ENCODE measurements around the gene IL22RA1.

The IL22RA1 gene

GRCh38 chr1:24149866-24150233 is 6.9 kb upstream of the IL22RA1 start:
- no peak for TF ChIP-seq CTCF (IDR thresholded peaks at IDR 0.05)
- no peak overlapping the region for H3K27ac ChIP-seq
- no peak for DNase-seq (ENCODE audit: low spot score)
- H3K4me3 ChIP-seq, result peak overlapping the region; percentile 27

GRCh38 chr1:24147816-24148215 is 4.9 kb upstream of the IL22RA1 start:
- no peak for DNase-seq (ENCODE audit: low spot score)
- no peak overlapping the region for H3K27ac ChIP-seq
- H3K4me3 ChIP-seq, result no peak overlapping the region
- TF ChIP-seq CTCF (IDR thresholded peaks at IDR 0.05), result no peak

GRCh38 chr1:24147194-24147593 is 4.3 kb upstream of the IL22RA1 start:
- DNase-seq (ENCODE audit: low spot score), result no peak
- no peak for TF ChIP-seq CTCF (IDR thresholded peaks at IDR 0.05)

GRCh38 chr1:24141311-24141997 is 1.5 kb downstream of the IL22RA1 start:
- Histone ChIP-seq H3K4me3 (no peak overlapping the region), H3K27ac (no peak overlapping the region)
- no peak for TF ChIP-seq CTCF (IDR thresholded peaks at IDR 0.05)
- DNase-seq (ENCODE audit: low spot score), result no peak

More at GRCh38 chr1:24147194-24147593, 4.3 kb upstream of the IL22RA1 start:
- H3K27ac ChIP-seq, result no peak overlapping the region
- no peak overlapping the region for H3K4me3 ChIP-seq

- no peak for TF ChIP-seq CTCF (IDR thresholded peaks at IDR 0.05)
- no peak overlapping the region for H3K27ac ChIP-seq
- no peak for DNase-seq (ENCODE audit: low spot score)
- no peak overlapping the region for H3K4me3 ChIP-seq
These were observed 2.2 kb downstream of the IL22RA1 start for GRCh38 chr1:24140741-24141181.

- TF ChIP-seq CTCF (IDR thresholded peaks at IDR 0.05), result no peak
- no peak for DNase-seq (ENCODE audit: low spot score)
- no peak overlapping the region for H3K4me3 ChIP-seq
- H3K27ac ChIP-seq, result no peak overlapping the region
These were observed 3.0 kb downstream of the IL22RA1 start for GRCh38 chr1:24139841-24140425.

- no peak for DNase-seq (ENCODE audit: low spot score)
- Histone ChIP-seq H3K27ac (no peak overlapping the region), H3K4me3 (no peak overlapping the region)
- no peak for TF ChIP-seq CTCF (IDR thresholded peaks at IDR 0.05)
These were observed 3.8 kb downstream of the IL22RA1 start for GRCh38 chr1:24139222-24139489.
